HepG2 (cell line): ENCODE results near the gene BEGAIN.

ENCODE experiments used
- ATF7 ChIP-seq, 2 experiments: fragments of 450-650 bp in 1 of 2; sonication (generic) in 1 of 2; formaldehyde crosslinking in 1 of 2; IDR thresholded peaks; 2 replicates each; pipeline versions ENCODE4 v1.4.0 to v1.6.1; 2016 to 2020; ENCODE audit warnings: antibody characterized with exemption in 1 of 2, mild to moderate bottlenecking in 1 of 2, missing genetic modification reagents in 1 of 2
- CHD4 ChIP-seq: fragments of 200-600 bp; sonication (generic); IDR thresholded peaks from 2 replicates; pipeline ENCODE4 v1.7.0; 2017; ENCODE audit warnings: mild to moderate bottlenecking, low read length, borderline replicate concordance
- KAT8 ChIP-seq: IDR thresholded peaks from 2 replicates; pipeline ENCODE4 v1.6.1; 2016; ENCODE audit warnings: missing genetic modification reagents, missing compliant biosample characterization
- MTF2 ChIP-seq: sonication (generic); formaldehyde crosslinking; IDR thresholded peaks from 2 replicates; pipeline ENCODE4 v1.5.0; 2020; ENCODE audit warnings: missing genetic modification reagents, borderline replicate concordance
- POLR2AphosphoS5 ChIP-seq: IDR thresholded peaks from 2 replicates; pipeline ENCODE4 v1.6.1; 2012; ENCODE audit warnings: low read depth, low read length
- PREB ChIP-seq: sonication (generic); formaldehyde crosslinking; IDR thresholded peaks from 2 replicates; pipeline ENCODE4 v1.4.0; 2020; ENCODE audit warnings: missing genetic modification reagents
- RBM22 ChIP-seq: fragments of 200-400 bp; formaldehyde crosslinking; optimal IDR thresholded peaks from 2 replicates; pipeline ENCODE3; 2017; ENCODE audit warnings: mild to moderate bottlenecking, low read length, moderate library complexity
- TAF1 ChIP-seq: sonication (generic); formaldehyde crosslinking; IDR thresholded peaks from 2 replicates; pipeline ENCODE4 v1.4.0; 2020; ENCODE audit warnings: missing genetic modification reagents
- ZBTB33 ChIP-seq: sonication (generic); formaldehyde crosslinking; IDR thresholded peaks from 2 replicates; pipeline ENCODE4 v1.4.0; 2020; ENCODE audit warnings: missing genetic modification reagents
- ZBTB49 ChIP-seq: sonication (generic); formaldehyde crosslinking; IDR thresholded peaks from 2 replicates; pipeline ENCODE4 v1.4.0; 2020; ENCODE audit warnings: missing genetic modification reagents, borderline replicate concordance
- ZNF639 ChIP-seq: conservative IDR thresholded peaks from 2 replicates; pipeline ENCODE4 v1.6.1; 2018; ENCODE audit warnings: missing genetic modification reagents

- TF ChIP-seq ZBTB49 (CRISPR knock-in tag) (no peak), RBM22 (no peak), PREB (no peak), CHD4 (no peak), MTF2 (no peak), KAT8 (CRISPR knock-in tag) (no peak), POLR2AphosphoS5 (no peak), ZNF639 (CRISPR knock-in tag) (no peak), ZBTB33 (CRISPR knock-in tag) (no peak), TAF1 (CRISPR knock-in tag) (no peak), ATF7 (IDR thresholded peaks at IDR 0.05) (no peak), ATF7 (CRISPR knock-in tag; IDR thresholded peaks at IDR 0.05) (no peak)
These were observed 6.6 kb downstream of the BEGAIN start for GRCh38 chr14:100580316-100581227.
